ENCODE measurements around the gene HCFC1R1. TPM values are rescaled to one million over a fixed set of nuclear protein-coding genes. Genes with fewer than 3 reads are reported as not detected.

The HCFC1R1 gene
- total RNA-seq, 2 donors from 2014 or later, result 19.9 to 120 TPM

DNA sequence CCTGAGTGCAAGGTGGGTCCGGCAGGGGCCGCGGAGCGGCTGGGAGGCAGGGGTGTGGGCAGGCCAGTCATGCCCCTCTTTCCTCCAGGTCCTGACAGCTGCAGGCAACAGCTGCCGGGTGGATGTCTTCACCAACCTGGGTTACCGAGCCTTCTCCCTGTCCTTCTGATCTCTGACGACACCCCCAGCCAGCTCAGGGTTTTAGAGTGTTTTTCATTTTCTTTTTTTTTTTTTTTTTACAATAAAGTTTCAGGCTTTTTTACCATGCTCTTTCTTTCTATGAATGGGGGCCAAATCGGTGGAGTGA is 3.7 kb upstream of the HCFC1R1 start:
- ATAC-seq (ENCODE audit: insufficient number of reproducible peaks, low FRiP score, low read depth) (no peak), DNase-seq (ENCODE audit: low spot score) (no peak)
- Histone ChIP-seq H3K27ac (no peak overlapping the region), H3K27me3 (replicated peaks; ENCODE audit: insufficient read depth) (peaks cover 4% of the 10 kb centered on the region), H3K4me3 (no peak overlapping the region), H3K36me3 (peaks cover 12% of the 10 kb centered on the region), H3K4me1 (ENCODE audit: control insufficient read depth in 1 of 2, low read depth in 2 of 2) (peaks cover 0 to 34% of the 10 kb centered on the region in 2 donors), H3K9me3 (no peaks in the 10 kb centered on the region)
- TF ChIP-seq, protein P1, sequence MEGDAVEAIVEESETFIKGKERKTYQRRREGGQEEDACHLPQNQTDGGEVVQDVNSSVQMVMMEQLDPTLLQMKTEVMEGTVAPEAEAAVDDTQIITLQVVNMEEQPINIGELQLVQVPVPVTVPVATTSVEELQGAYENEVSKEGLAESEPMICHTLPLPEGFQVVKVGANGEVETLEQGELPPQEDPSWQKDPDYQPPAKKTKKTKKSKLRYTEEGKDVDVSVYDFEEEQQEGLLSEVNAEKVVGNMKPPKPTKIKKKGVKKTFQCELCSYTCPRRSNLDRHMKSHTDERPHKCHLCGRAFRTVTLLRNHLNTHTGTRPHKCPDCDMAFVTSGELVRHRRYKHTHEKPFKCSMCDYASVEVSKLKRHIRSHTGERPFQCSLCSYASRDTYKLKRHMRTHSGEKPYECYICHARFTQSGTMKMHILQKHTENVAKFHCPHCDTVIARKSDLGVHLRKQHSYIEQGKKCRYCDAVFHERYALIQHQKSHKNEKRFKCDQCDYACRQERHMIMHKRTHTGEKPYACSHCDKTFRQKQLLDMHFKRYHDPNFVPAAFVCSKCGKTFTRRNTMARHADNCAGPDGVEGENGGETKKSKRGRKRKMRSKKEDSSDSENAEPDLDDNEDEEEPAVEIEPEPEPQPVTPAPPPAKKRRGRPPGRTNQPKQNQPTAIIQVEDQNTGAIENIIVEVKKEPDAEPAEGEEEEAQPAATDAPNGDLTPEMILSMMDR (IDR thresholded peaks at IDR 0.05), result no peak

GRCh38 chr16:3026609-3027488 is 3.1 kb upstream of the HCFC1R1 start:
- Histone ChIP-seq H3K4me3 (no peak overlapping the region), H3K36me3 (peaks cover 12% of the 10 kb centered on the region), H3K4me1 (ENCODE audit: control insufficient read depth in 1 of 2, low read depth in 2 of 2) (peaks cover 0 to 38% of the 10 kb centered on the region in 2 donors), H3K27me3 (replicated peaks; ENCODE audit: insufficient read depth) (peaks cover 4% of the 10 kb centered on the region), H3K27ac (no peak overlapping the region), H3K9me3 (no peaks in the 10 kb centered on the region)
- no peak for ATAC-seq (ENCODE audit: insufficient number of reproducible peaks, low FRiP score, low read depth)
- DNase-seq (ENCODE audit: low spot score), result no peak
- TF ChIP-seq, protein P1 (IDR thresholded peaks at IDR 0.05), result no peak

- no peak overlapping the region for H3K27ac ChIP-seq
- H3K4me3 ChIP-seq, result no peak overlapping the region
- H3K36me3 ChIP-seq, result peaks cover 12% of the 10 kb centered on the region
- H3K9me3 ChIP-seq, result no peaks in the 10 kb centered on the region
- ATAC-seq (ENCODE audit: insufficient number of reproducible peaks, low FRiP score, low read depth), result no peak
- no peak for DNase-seq (ENCODE audit: low spot score)
- TF ChIP-seq, protein P1 (IDR thresholded peaks at IDR 0.05), result no peak
- H3K4me1 ChIP-seq (ENCODE audit: control insufficient read depth in 1 of 2, low read depth in 2 of 2), result peaks cover 0 to 46% of the 10 kb centered on the region in 2 donors
- H3K27me3 ChIP-seq (replicated peaks; ENCODE audit: insufficient read depth), result peaks cover 4% of the 10 kb centered on the region
Measured at GRCh38 chr16:3026003-3026378, 2.2 kb upstream of the HCFC1R1 start.

- Histone ChIP-seq H3K27ac (no peak overlapping the region), H3K4me1 (ENCODE audit: control insufficient read depth in 1 of 2, low read depth in 2 of 2) (peaks cover 0 to 46% of the 10 kb centered on the region in 2 donors), H3K4me3 (no peak overlapping the region), H3K27me3 (replicated peaks; ENCODE audit: insufficient read depth) (peaks cover 4% of the 10 kb centered on the region), H3K36me3 (peaks cover 12% of the 10 kb centered on the region), H3K9me3 (no peaks in the 10 kb centered on the region)
- TF ChIP-seq, protein P1 (IDR thresholded peaks at IDR 0.05), result no peak
- ATAC-seq (ENCODE audit: insufficient number of reproducible peaks, low FRiP score, low read depth) (no peak), DNase-seq (ENCODE audit: low spot score) (no peak)
Measured at GRCh38 chr16:3025032-3026002, 1.6 kb upstream of the HCFC1R1 start.

GRCh38 chr16:3023415-3023668 is 400 bp downstream of the HCFC1R1 start:
- Histone ChIP-seq H3K4me1 (ENCODE audit: control insufficient read depth in 1 of 2, low read depth in 2 of 2) (peaks cover 0 to 39% of the 10 kb centered on the region in 2 donors), H3K4me3 (peak overlapping the region; percentile 98), H3K27me3 (replicated peaks; ENCODE audit: insufficient read depth) (no peaks in the 10 kb centered on the region), H3K27ac (peak overlapping the region; percentile 94 to 100), H3K9me3 (no peaks in the 10 kb centered on the region), H3K36me3 (peaks cover 12% of the 10 kb centered on the region)
- TF ChIP-seq, protein P1 (IDR thresholded peaks at IDR 0.05), result no peak
- DNase-seq (ENCODE audit: low spot score), result peak; percentile 48
- ATAC-seq (ENCODE audit: insufficient number of reproducible peaks, low FRiP score, low read depth), result no peak

Data from thoracic aorta (tissue), 2 donors.